ENCODE measurements around the gene SFT2D1.

SFT2D1 gene

DNA sequence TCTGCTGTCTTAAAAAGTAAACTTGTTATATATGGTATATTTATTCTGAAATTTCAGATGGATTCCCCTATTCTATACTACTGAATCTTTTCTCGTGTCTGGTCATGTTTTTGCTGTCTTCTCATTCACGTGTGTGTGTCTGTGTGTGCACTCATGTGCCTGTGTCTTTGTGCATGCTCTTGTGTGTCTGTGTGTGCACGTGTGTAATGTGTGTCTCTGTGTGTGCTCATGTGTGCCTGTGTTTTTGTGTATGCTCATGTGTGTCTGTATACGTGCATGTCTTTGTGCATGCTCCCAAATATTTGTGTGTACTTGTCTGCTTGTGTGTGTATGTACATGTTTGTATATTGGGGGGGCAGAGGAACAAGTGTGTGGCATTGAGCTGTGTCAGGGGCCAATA, 68.2 kb downstream of the SFT2D1 start:
- no peak for DNase-seq

DNA sequence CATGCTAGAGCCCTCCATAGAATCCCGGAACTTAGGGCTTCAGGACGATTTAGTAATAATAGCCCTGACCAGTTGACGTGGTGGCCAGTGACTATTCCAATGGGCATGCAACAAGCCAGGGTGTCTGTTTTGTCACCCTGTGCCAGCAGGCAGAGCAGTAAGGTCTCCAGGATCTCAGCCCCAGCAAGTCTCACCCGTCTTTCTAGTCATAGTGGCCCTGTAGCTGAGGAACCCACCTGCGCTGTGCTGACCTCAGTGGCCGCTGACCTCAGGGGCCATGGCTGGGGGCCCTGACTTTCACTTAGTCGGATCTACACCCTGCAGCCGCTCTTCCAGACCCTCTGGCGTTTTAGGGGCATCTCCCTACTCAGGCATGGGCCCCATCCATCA, 71.0 kb downstream of the SFT2D1 start:
- no peak for DNase-seq

DNA sequence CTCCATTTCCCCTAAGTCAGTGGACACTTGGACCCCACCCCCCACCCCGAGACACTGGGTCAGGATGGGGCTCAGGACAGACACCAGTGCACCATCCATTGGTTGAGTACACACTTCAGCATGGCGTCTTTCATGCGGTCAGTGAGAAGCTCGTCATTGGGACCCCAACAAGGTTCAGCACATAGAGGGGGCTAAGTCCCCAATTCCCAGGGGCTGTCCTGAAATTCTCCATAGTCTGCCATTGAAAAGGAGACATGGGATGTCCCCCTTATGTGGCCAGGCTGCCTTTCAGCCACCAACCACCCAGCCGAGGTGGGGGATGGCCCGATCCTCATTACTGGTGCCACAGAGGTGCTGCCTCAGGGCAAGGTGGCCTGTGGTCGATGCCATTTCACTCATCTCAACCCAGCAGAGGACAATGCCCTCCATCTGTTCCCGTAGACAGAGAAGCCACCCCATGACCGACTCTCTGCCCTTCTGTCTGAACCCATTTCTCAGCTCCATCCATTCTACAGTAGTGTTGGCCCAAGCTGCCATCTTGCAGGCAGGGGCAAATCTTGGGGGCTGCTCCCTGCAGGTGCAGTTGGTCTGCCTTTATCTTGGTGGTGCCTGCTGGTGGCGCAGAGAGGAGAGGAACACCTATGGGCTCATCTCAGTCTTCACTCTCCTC, 71.5 kb downstream of the SFT2D1 start:
- DNase-seq: no peak

Data from stimulated activated naive CD4-positive, alpha-beta T cell treated with Interleukin-2 at 50 U/mL for 16 hours (primary cell).